RPMI7951 (cell line): ENCODE measurements around the gene CBL. TPM values are rescaled to one million over a fixed set of nuclear protein-coding genes. Genes with fewer than 3 reads are reported as not detected.
"Not testable (repeated sequence)": the region's sequence is repeated elsewhere in the genome, so short reads cannot be mapped to it uniquely, and the experiment has no call there.

Experiments used
- DNase-seq: peaks from one replicate; pipeline ENCODE4 v3.0.0-alpha.2; 2012; ENCODE audit warnings: low read depth
- total RNA-seq: library from RNA; depleted of rRNA; stranded (reverse); fragments of >200 nt; shearing (Covaris generic); gene quantifications from 2 replicates; pipeline ENCODE4 v1.2.3, GENCODE V29; 2014

The CBL gene
- total RNA-seq, 1 experiment from 2014 or later = 14.1 TPM

DNA sequence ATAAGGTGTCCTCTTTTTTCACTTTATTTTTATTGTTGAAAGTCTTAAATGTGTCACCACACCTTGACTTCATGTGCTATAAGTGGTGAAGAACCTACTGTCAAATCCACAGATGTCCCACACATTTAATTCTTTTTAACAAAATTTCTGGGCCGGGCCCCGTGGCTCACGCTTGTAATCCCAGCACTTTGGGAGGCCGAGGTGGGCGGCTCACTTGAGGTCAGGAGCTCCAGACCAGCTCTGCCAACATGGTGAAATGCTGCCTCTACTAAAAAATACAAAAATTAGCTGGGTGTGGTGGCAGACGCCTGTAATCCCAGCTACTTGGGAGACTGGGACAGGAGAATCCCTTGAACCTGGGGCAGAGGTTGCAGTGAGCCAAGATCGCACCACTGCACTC is 3.0 kb downstream of the CBL start:
- DNase-seq = no peak

DNA sequence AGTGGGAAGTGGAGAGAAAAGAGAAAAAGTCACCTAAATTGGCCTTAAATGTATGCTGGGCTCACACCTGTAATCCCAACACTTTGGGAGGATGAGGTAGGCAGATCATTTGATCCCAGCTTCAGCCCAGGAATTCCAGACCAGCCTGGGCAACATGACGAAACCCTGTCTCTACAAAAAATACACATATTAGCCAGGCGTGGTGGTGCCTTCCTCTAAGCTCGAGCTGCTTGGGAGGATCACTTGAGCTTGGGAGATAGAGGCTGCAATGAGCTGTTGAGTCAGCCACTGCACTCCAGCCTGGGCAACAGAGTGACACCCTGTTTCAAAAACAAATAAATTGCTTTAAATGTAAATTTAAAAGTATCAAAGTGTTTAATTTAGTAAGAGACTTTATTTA is 3.9 kb downstream of the CBL start:
- DNase-seq = no peak

DNA sequence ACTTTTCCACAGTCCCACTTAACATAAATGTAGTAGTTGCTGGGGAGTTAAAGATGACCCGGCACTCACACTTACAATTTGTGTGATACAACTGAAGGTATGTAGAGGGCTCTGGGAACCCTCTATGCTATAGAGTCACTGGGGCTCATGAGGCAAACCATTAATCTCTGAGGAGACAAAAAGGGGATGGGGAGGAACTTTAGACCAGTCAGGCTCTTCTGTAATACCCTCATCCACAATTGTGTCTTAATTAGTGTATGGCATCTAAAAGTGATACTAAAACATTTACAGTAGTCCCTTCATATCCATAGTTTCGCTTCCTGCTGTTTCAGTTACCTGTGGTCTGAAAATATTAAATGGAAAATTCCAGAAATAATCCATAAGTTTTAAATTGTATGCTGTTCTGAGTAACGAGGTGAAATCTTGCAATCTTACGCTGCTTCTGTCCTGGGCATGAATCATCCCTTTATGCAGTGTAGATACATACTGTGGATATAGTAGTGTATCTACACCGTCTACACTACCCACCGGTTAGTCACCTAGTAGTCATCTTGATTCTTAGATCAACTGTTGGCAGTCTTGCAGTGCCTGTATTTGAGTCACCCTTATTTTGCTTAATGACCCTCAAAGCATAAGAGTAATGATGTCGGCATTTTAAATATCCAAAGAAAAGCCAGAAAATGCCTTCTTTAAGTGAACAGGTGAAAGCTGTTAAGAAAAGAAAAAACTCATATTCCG is 12.2 kb downstream of the CBL start:
- DNase-seq = peak; percentile 92

DNA sequence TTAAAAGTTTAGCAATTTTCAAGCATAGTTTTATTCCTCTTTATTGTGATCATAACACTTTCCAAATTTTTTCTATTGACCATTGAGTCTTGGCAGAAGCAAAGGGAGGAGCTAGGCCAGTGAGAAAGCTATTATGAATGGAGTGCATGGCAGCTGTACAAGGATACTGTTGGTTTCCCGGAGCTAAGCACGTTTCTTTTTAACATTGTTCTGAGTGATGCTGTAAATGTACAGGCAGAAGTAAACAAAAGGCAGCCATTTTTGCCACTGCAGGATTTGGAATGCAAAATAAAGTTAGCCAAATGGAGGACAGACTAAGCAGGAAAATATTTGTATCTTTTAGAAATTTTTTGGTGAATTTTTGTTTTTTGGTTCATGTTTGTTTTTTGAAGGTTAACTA is 16.2 kb downstream of the CBL start:
- peak; percentile 16 for DNase-seq

DNA sequence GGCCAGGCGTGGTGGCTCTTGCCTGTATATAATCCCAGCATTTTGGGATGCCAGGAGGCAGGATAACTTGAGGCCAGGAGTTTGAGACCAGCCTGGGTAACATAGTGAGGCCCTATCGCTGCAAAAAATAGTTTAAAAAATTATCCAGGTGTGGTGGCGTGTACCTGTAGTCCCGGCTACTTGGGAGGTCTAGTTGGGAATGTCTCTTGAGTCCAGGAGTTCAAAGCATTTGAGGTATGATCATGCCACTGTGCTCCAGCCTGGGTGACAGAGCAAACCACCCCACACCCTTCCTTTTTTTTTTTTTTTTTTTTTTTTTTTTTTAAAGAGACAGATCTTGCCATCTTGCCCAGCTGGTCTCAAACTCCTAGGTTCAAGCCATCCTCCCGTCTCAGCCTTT is 16.8 kb downstream of the CBL start:
- no peak for DNase-seq

DNA sequence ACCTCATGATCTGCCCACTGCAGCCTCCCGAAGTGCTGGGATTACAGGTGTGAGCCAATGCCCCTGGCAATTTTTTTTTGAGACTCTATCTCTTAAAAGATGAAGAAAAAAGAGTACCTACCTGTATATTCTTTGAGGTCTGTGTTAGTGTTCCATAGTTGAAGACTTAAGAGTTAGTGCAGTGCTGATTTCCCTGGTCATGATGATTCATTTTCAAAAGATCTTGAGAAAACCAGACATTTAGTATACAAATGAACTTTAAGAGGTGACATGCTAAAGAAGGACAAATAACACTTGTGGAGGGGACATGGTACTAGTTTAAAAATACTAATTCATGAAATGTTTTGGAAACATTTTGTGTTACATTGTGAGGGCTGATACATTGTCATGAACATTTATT is 17.7 kb downstream of the CBL start:
- DNase-seq = peak; percentile 8

DNA sequence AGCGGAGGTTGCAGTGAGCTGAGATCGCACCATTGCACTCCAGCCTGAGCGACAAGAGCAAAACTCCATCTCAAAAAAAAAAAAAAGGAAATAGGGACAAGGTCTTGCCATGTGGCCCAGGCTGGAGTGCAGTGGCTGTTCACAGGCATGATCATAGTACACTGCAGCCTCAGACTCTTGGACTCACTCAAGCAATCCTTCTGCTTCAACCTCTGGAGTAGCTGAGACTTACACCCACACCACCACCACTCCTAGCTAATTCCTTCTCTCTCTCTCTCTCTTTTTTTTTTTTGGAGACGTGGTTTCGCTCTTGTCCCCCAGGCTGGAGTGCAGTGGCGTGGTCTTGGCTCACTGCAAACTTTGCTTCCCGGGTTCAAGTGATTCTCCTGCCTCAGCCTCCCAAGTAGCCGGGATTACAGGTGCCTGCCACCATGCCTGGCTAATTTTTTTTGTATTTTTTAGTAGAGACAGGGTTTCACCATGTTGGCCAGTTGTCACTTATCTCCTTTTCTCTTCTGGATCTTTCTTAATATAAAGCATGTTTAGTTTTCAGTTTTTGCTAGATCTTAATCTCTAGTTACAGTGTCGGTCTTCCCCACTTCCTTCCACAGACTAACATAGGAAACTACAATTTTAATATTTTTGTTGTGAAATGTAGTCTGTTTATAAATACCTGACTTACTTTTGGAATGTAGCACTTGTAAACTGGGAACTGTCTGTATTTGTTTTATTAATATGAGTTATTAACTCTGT is 22.6 kb downstream of the CBL start:
- not testable (repeated sequence) for DNase-seq

DNA sequence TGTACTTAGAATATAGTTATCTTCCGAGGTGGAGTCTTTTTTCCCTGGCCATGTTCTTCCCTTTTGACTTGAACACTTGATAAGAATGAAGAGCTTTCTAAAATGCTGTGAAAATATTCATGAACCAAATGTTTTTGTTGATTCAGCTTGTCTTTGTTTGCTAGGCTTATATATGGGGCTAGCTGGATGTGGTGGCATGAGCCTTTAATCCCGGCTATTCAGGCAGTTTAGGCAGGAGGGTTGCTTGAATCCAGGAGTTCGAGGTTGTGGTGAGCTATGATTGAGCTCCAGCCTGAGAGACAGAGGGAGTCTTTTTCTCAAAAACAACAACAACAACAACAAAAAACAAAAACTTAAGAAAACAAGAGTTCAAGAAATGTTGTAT is 23.1 kb downstream of the CBL start:
- no peak for DNase-seq

DNA sequence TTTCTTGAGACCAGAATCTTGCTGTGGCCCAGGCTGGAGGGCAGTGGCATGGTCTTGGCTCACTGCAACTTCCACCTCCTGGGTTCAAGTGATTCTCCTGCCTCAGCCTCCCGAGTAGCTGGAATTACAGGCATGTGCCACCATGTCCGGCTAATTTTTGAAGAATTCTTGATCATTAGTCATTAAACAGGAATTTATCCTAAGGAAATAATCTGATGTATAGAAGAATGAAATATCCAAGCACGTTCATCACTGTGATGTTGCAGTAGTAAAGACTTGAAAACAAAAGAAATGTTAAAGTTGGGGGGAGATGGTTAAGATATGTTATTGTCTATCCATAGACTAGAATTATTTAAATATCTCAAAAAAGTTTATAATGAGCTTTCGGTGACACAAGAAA is 23.6 kb downstream of the CBL start:
- DNase-seq = no peak

DNA sequence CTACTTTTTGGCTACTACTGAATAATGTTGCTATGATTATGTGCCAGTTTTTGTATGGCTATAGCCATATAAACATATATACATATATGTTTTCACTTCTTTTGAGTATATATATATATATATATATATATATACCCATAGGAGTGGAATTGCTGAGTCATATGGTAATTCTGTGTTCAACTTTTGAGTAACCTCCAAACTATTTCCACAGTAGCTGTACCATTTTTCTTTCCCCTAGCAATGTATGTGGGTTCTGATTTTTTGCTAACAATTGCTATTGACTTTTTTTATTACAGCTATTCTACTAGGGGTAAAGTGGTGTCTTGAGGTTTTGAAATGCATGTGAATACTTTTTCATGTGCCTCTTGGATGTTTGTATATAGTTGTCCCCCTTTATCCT is 30.4 kb downstream of the CBL start:
- DNase-seq = peak; percentile 9

DNA sequence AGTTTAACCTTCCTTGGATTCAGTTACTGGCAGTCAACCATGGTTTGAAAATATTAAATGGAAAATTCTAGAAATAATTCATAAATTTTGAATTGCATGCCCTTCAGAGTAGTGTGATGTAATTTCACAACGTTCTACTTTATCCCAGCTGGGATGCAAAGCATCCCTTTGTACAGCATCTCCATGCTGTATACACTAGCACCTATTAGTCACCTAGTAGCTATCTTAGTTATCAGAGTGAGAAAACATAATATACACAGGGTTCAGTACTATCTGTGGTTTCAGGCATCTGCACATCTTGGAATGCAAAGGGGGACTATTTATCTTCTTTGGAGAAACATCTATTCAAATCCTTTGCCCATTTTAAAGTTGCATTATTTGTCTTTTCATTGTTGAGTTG is 30.8 kb downstream of the CBL start:
- DNase-seq = peak; percentile 6

DNA sequence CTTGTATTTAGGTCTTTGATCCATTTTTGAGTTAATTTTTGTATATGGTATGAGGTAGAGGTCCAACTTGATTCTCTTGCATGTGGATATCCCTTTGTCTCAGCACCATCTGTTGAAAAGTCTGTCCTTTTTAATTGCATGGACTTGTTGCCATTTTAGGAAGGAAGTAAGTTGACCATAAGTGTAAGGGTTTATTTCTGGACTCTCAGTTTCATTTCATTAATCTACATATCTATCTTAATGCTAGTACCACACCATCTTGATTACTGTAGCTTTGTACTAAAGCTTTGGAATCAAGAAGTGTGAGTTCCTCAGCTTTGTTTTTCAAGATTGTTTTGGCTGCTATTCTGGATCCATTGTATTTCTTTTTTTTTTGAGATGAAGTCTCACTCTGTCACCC is 31.4 kb downstream of the CBL start:
- DNase-seq = no peak

DNA sequence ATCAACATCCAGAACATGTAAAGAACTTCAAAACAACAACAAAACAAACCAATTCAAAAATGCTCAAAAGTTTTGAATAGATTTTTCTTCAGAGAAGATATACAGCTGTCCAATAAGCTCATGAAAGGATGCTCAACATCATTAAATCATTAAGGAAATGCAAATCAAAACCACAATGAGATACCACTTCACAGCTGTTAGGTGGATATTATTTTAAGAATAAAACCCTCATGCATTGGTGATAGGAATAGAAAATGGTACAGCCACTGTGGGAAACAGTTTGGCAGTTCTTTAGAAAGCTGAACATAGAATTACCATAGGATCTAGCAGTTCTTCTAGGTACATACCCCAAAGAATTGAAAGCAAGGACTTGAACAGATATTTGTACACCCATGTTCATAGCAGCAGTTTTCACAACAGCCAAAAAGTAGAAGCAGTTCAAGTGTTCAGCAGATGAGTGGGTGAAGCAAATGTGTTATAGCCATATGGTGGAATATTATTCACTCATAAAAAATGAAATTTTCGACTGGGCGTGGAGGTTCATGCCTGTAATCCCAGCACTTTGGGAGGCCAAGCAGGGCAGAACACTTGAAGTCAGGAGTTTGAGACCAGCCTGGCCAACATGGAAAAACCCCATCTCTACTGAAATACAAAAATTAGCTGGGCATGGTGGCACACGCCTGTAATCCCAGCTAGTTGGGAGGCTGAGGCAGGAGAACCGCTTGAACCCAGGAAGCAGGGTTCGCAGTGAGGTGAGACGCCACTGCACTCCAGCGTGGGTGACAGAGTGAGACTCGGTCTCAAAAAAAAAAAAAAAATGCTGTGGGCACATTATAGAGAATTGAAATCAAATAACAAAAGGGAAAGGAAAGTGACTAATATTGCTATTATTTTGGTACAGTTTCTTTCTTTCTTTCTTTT is 42.9 kb downstream of the CBL start:
- DNase-seq = no peak

DNA sequence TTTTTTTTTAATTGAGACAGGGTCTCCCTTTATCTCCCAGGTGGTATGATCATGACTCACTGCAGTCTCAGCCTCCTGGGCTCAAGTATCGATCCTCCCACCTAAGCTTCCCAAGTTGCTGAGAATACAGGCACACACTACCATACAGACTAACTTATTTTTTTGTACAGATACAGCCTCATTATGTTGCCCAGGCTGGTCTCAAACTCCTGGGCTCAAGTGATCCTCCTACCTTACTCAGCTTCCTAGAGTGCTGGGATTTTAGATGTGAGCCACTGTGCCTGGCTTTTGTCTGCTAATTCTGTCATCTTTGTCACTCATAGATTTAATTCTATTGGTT is 43.5 kb downstream of the CBL start:
- no peak for DNase-seq

DNA sequence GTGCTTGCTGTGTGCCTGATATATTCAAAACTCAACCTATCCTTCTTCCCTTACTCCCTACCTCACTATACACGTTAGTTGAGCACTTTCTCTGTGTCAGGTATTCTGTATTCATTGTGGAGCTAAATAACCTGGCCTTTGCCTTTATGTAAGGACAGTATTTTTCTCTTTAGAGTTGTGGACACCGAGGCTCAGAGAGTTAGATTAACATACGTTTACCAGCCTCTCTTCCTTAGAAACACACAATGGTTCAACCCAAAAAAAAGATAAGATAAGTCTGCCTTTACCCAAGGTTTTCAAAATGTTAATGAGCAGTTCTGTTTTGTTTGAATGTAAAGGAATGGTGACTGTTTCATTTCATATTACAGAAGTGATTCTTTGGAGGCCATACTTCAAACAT is 45.0 kb downstream of the CBL start:
- DNase-seq = no peak

DNA sequence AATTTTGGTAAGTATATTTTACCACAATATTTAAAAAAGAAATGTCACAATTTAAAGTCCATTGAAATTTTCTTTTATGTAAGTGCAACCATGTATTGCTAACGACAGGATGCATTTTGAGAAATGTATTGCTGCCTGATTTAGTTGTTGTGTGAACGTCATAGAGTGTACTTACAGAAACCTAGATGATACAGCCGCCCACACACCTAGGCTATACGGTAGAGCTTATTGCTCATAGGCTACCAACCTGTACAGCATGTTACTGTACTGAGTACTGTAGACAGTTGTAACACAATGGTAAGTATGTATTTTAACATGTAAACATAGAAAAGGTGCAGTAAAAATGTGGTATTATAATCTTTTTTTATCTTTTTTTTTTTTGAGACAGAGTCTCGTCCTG is 48.1 kb downstream of the CBL start:
- no peak for DNase-seq

DNA sequence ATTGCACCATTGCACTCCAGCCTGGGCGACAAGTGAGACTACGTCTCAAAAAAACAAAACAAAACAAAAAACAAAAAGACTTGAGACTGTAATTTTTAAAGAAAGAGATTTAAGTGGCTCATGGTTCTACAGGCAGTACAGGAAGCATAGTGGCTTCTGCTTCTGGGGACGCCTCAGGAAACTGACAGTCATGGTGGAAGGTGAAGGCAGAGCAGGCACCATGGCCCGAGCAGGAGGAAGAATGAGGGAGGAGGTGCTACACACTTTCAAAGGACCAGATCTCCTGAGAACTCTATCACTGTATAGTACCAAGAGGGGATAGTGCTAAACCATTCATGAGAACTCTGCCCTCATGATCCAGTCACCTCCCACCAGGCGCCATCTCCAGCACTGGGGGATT is 52.0 kb downstream of the CBL start:
- DNase-seq = no peak

DNA sequence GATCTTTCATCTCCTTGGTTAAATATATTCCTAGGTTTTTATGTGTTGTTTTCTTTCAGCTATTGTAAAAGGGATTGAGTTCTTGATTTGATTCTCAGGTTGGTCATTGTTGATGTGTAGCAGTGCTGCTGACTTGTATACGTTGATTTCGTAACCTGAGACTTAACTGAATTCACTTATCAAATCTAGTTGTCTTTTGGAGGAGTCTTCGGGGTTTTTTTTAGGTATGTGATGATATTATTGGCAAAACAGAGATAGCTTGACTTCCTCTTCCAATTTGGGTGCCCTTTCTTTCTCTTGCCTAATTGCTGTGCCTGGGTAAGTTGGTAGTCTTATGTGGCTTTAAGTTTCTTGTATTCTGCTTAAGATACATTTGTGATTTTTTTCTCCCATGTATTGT is 52.8 kb downstream of the CBL start:
- no peak for DNase-seq

DNA sequence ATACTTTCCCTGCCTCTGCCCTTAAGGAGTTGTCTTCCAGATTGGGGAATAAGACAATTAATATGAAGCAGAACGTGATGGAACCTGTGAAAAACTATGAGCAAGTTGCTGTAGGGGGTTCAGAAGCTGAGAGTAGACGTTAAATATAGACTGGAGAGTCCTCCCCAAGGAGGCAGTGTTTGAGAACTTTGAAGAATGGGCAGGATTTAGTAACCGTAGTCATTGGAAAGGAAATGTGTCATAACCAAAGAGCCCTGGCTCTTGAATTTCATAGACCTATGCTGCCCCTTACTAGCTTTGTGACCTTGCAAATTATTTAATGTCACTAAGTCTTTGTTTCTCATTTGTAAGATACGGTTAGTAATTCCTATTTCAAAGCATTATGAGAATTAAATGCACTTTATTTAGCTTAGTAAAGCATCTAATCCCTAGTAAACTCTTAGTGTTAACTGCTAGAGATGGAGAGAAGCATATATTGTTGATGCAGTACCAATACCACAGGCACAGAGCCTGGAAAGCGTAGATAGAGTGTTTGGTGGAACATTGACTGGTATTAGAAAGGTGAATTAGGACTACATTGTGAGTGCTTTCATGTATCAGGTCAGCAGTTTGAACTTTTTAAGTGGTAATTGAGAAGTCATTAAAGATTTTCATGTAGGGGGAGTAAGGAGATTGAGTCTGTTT is 56.7 kb downstream of the CBL start:
- DNase-seq = peak; percentile 64

DNA sequence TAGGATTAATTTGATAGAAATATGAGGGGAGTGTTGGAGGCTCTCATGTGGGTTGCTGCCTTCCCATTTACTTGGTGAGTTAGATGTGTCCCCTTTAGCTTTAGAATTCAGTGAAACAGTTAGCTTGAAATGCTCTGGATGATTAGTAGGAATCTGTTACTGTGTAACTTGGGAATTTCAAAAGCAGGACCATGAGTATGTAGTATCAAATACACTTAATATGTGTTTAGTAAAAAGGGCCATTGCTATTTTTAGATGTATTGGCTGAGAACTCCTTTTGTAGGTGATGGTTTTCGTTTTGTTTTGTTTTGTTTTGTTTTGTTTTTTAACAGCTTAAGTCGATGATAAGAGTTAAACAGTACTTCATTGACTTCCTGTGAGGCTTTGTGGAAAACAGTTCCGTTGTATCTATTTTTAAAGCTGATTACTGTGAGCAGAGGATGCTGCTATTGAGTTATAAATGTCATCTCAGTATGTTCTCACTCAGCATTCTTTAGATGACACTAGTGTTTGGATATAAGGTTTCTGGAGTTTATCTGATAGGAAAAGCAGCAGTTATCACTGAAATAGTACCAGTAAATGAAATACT is 57.3 kb downstream of the CBL start:
- DNase-seq = peak; percentile 9

DNA sequence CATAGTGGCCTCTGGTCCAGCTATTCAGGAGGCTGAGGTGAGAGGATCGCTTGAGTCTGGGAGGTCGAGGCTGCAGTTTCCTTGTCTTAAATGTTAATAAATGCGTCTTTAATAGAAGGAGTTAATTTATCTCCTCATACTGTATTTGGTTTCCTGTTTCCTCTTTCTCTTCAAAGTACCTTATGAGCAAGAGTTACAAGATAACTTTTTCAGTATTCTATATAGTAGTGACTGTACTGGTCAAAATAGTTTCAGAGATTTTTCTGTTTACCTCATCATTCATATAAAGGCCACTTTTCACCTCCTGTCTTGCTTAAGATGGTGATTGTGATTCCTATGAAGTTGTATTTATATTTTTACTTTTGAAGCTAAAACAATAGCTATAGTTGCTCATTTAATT is 59.9 kb downstream of the CBL start:
- no peak for DNase-seq
